HG02973 (cell line): Measurements from ENCODE around the gene SRGAP1.

Experiments
- ATAC-seq: cut with Tn5 transposase; IDR thresholded peaks from one replicate; pipeline ENCODE4 v1.9.1; 2021; ENCODE audit warnings: moderate library complexity; ENCODE audit not compliant: unreplicated experiment

The SRGAP1 gene

DNA sequence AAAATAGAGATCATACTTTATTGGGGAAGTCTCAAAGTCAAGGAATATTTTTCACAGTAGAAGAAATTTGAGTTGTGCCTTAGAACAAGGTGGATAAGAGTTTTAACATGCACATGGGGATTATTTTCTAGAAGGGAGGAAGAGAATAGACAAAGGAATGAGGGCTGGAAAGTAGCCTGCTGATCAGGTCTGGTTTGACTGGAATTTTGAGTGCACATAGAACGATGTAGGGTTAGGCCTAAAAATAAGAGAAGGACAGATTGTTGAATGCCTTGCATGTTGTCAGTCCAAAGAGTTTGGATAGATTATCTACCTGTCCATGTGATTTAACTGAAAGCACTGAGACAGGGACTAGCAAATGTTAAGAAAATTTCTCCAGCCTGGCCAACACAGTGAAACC is 87.2 kb downstream of the SRGAP1 start:
- no peak for ATAC-seq

DNA sequence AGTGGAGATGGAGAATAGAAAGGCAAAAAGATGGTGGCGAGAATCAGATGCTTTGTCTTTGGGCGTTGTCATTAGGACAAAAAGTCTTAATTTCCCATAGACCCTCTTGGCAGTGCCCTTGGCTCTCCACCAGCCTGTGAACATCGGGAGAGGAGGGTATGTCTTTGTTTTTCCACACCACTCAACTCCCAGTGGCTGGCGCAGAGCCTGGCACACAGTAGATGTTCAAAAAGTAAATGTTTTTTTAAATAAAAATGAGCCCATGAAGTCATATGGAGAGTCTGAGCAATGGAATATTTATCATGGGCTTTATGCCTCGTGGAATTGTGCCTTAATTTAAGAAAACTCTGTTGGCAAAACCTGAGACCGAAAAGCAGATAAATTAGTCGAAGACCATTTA is 90.4 kb downstream of the SRGAP1 start:
- ATAC-seq = no peak

GRCh38 chr12:63935361-63935760 is 90.9 kb downstream of the SRGAP1 start:
- ATAC-seq = no peak

DNA sequence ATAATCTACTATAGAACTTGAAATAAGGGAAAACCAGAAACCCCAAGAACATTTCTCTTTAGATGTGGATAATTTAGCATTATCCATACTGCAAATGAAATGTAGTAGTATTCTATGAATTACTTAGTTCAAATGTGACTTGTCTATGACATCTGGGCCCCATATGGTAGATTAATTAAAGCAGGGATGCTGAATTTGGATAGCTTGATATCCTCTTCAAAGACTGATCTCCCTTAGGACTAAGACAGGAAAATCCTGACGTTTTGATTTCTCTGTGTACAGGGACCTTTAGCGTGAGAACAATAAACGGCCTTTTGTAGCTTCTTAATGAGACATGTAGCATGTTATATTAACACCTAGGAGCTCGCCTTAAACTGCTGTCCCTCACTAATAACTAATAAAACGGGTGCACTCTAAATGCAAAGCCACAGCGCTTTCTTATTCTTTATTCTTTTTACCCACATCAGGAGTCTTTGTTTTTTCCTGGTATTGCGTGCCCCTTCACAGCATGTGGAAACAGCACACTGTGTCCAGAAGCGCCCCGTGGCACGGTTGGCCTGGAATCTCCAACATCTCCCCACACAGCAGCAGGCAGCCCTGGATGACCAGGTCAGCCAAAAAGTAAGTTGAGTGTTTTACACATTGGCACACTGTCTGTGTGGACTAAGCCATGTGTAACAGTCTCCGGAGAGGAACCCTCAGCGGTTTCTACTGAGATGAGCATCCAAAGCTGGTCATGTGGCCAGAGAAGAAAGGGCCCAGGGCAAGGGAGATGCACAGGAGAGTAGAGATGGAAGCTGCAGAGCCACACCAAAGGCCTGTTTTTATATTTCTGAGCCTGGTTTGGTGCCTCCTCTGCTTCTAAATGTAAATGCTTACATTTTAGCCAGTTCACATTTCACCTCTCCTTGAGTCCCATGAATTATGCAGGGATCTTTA is 93.1 kb downstream of the SRGAP1 start:
- ATAC-seq = no peak

GRCh38 chr12:63940310-63941005 is 96.0 kb downstream of the SRGAP1 start:
- ATAC-seq = no peak

GRCh38 chr12:63941166-63941800 is 96.8 kb downstream of the SRGAP1 start:
- no peak for ATAC-seq

- ATAC-seq = no peak
These were observed 97.4 kb downstream of the SRGAP1 start for GRCh38 chr12:63941879-63942278.

- ATAC-seq = no peak
These were observed 98.2 kb downstream of the SRGAP1 start for GRCh38 chr12:63942464-63943241.

- ATAC-seq = no peak
These were observed 99.6 kb downstream of the SRGAP1 start for GRCh38 chr12:63944034-63944579.

GRCh38 chr12:63944586-63945228 is 100.2 kb downstream of the SRGAP1 start:
- ATAC-seq = no peak

DNA sequence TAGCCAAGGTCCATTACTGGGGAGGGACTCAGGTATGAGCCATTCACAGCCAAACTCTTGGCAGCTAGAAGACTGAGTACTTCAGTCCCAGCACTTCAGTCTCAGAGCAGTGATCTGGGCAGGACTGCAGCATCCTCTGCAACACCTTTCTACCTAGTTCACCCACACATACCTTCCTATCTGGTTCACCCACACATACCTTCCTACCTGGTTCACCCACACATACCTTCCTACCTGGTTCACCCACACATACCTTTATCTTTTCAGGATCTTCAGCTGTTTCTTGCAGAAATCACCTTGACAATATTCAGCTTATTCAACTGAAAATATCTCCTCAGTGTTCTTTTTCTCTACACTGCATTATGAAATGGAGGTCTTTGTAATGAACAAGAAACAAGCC is 101.3 kb downstream of the SRGAP1 start:
- no peak for ATAC-seq

DNA sequence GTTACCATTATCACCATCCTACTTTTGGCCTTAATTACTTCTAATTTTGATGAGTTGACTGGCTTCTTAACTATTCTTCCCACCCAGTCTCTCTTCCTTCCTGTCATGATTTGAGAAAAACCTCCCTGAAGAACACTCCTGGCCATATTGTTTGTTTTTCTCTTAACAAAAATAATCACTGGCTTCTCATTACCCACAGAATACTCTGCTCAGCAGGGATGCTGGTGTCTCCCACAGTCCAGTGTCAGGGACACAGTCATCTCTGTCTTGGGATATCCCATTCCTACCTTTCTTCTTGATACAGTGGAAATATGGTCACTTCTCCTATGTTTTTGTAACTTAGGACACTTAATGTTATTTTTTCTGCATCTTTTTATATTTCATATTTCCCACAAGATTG is 103.7 kb downstream of the SRGAP1 start:
- ATAC-seq = no peak

DNA sequence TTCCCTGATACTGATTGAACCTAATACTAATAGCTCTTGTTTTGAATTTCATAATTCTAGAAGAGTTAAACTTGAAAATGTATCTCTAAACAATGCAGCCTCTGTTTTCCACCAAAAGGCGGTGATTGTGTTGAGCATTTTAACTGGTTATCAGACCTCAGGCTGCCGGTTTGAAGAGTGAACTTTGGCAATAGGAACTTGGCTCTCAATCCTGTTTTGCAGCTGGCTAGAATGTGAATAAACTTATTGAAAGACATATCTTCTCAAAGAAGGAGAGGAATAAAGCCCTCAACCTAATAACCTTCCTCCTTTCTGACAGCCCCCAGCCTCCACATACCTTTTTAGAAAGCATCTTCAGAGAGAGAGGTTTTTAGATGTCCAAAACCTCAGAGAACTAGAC is 105.4 kb downstream of the SRGAP1 start:
- ATAC-seq = no peak

DNA sequence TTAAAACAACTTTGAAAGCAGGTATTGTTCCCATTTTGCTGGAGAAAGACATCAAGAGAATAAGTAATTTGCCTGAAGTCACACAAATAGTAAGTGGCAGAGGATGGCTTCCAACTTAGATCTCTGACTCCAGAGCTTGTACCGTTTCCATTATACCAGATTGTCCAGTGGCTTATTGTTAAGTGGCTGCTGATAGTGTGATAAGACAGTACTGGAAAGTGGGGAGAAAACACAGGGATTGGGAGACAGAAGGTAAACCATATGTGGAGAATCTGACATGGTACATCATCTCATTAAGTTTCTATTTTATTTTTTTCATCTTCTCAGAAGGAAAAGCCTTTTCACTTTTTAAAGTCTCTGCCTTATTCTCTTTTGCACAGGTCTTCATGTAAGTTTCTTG is 108.5 kb downstream of the SRGAP1 start:
- ATAC-seq = no peak

DNA sequence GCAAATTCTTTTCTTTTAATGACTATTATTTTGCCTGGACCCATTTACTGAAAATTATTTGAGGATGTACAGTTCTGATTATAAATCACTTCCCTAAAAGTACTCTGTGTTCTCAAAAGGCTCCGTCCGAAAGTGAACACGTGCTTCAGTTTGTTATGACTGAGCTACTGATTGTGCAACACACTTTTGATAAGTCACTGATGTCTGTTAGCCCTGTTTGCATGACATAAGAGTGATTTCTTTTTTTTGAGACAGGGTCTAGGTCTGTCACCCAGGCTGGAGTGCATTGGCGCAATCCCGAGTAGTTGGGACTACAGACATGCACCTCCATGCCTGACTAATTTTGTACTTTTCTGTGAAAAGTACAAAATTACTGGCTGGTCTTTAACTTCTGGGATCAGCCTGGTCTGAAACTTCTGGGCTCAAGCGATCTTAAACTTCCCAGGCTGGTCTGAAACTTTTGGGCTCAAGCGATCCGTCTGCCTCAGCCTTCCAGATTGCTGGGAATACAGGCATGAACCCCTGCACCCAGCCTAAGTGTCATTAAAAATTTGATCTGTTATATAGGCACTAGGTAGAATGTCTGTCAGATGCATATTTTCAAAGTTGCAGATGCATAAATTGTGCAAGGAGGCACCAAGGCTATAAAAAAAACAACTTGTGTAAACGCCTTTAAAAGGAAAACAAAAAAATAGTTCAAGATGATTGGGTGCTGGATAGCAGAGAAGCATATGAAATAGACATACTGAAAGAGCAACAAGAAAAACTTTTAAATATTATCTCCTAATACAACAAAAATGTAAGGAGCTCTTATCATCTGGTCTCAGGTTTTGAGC is 111.5 kb downstream of the SRGAP1 start:
- peak; percentile 57 for ATAC-seq

GRCh38 chr12:63957496-63957895 is 113.0 kb downstream of the SRGAP1 start:
- no peak for ATAC-seq

DNA sequence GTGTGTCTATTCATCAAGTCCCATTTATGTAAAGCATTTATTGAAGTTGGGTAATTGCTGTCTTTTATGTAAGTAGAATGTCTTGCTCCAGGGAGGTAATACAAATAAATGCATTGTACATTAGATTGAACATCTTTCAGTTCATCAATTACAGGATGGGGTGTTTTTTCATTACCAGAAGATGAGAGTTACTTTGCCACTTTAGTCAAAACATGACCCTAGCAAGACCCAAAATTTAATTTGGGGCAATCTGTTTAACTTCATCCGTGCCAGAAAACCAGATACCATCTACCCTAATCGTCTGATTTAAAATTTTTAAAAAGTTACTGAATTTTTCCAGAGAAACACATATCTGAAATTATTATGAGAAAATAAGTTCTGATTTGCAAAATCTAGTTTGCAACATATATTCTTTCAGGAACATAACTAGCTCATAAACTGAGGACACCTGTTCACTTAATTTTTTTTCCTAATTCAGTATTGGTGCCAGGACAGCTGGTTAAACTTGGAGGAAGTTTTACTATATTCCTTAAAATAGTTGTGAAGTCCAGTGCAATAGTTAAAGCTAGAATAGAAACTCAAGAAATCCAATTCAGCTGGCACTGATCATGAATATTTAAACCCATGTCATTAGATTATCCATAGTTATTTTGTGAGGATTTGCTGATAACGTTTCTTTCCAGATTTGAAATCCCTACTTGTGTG is 114.5 kb downstream of the SRGAP1 start:
- no peak for ATAC-seq

DNA sequence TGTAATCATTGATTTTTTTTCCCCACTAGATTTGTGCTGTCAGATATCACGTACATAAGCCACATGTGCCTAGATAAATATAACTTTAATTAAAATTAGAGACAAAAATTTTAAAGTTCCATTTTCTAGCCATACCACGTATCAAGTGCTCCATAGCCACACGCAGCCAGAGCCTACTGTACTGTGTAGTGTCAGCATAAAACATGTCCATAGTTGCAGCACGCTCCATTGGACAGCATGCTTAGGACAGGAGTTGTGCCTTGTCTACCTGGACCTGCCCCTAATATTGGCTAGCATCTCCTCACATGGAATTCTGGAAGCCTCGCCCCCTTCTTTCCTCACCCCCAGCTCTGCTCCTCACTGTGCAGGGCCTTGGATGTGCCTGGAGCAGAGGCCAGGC is 116.5 kb downstream of the SRGAP1 start:
- ATAC-seq = no peak

- ATAC-seq = no peak
These were observed 117.0 kb downstream of the SRGAP1 start for GRCh38 chr12:63961543-63961942.
